SK-N-SH (cell line): ENCODE measurements around the gene FBXW9. TPM values are rescaled to one million over a fixed set of nuclear protein-coding genes. Genes with fewer than 3 reads are reported as not detected.

ENCODE experiments used
- CTCF ChIA-PET: fragments of 300-600, 350-600 bp; formaldehyde crosslinking; extraction: SDS; loops from one replicate; lab custom pipeline; 2021; lab: Yijun Ruan, JAX
- POLR2A ChIA-PET: fragments of 350-600 bp; sonication (Branson Sonifier 250); formaldehyde crosslinking; extraction: SDS; loops from one replicate; lab custom pipeline; 2020; ENCODE audit warnings: antibody characterized with exemption, inconsistent platforms; lab: Yijun Ruan, JAX
- DNase-seq: peaks from one replicate; pipeline ENCODE4 v3.0.0; 2012
- H2AFZ ChIP-seq: fragments of 200-600 bp; sonication (generic); 2 replicates; pipeline ENCODE4 v1.8.1; 2016; ENCODE audit warnings: antibody characterized with exemption, mild to moderate bottlenecking, low read depth
- H3F3A ChIP-seq: fragments of 200-600 bp; sonication (generic); replicated peaks from 2 replicates; pipeline ENCODE3; 2016; ENCODE audit warnings: antibody characterized with exemption, mild to moderate bottlenecking; ENCODE audit not compliant: insufficient read depth
- H3K27ac ChIP-seq, 2 experiments: fragments of 200-500 bp in 1 of 2; fragments of 200-600 bp in 1 of 2; sonication (Bioruptor generic) in 1 of 2; sonication (generic), shearing (Covaris generic) in 1 of 2; 2 replicates each; pipeline versions ENCODE4 v1.5.1 to v1.6.1; 2014 to 2016; ENCODE audit warnings: low read depth in 2 of 2, inconsistent platforms in 1 of 2, low read length in 1 of 2, mild to moderate bottlenecking in 1 of 2, mixed read lengths in 1 of 2
- H3K27me3 ChIP-seq: fragments of 200-600 bp; sonication (generic), shearing (Covaris generic); 2 replicates; pipeline ENCODE4 v1.6.1; 2016; ENCODE audit warnings: mixed run types; ENCODE audit not compliant: insufficient read depth
- H3K36me3 ChIP-seq, 2 experiments: fragments of 200-500 bp in 1 of 2; fragments of 200-600 bp in 1 of 2; sonication (Bioruptor generic) in 1 of 2; sonication (generic) in 1 of 2; replicated peaks in 1 of 2; 2 replicates each; pipeline versions ENCODE3 to v1.5.1; 2014 to 2016; ENCODE audit warnings: low read length in 1 of 2, mild to moderate bottlenecking in 1 of 2; ENCODE audit not compliant: insufficient read depth in 2 of 2, control insufficient read depth in 1 of 2
- H3K4me1 ChIP-seq, 2 experiments: fragments of 200-500 bp in 1 of 2; fragments of 200-600 bp in 1 of 2; sonication (Bioruptor generic) in 1 of 2; sonication (generic), shearing (Covaris generic) in 1 of 2; 2 replicates each; pipeline versions ENCODE4 v1.5.1 to v1.6.1; 2014 to 2016; ENCODE audit warnings: low read depth in 1 of 2, low read length in 1 of 2, mixed run types in 1 of 2; ENCODE audit not compliant: insufficient read depth in 2 of 2, control insufficient read depth in 1 of 2
- H3K4me2 ChIP-seq: fragments of 200-600 bp; sonication (generic), shearing (Covaris generic); 2 replicates; pipeline ENCODE4 v1.6.1; 2017; ENCODE audit warnings: mixed run types
- H3K4me3 ChIP-seq, 2 experiments: fragments of 200-500 bp in 1 of 2; fragments of 200-600 bp in 1 of 2; sonication (Bioruptor generic) in 1 of 2; sonication (generic), shearing (Covaris generic) in 1 of 2; 2 replicates each; pipeline versions ENCODE4 v1.5.1 to v1.8.1; 2014 to 2016; ENCODE audit warnings: low read depth in 2 of 2, inconsistent platforms in 1 of 2, low read length in 1 of 2, mild to moderate bottlenecking in 1 of 2, mixed read lengths in 1 of 2, moderate library complexity in 1 of 2
- H3K79me2 ChIP-seq: fragments of 200-600 bp; sonication (generic); 2 replicates; pipeline ENCODE4 v1.8.1; 2017; ENCODE audit warnings: mild to moderate bottlenecking; ENCODE audit not compliant: insufficient read depth
- H3K9ac ChIP-seq: fragments of 200-600 bp; sonication (generic); 2 replicates; pipeline ENCODE4 v1.6.1; 2017; ENCODE audit warnings: mixed run types
- H3K9me2 ChIP-seq: fragments of 200-600 bp; sonication (generic); 2 replicates; pipeline ENCODE4 v1.6.1; 2017; ENCODE audit warnings: mixed run types
- H3K9me3 ChIP-seq: fragments of 200-600 bp; sonication (generic); 2 replicates; pipeline ENCODE4 v1.6.1; 2017; ENCODE audit warnings: mixed run types, mild to moderate bottlenecking, moderate library complexity
- H4K20me1 ChIP-seq: fragments of 200-600 bp; sonication (generic); 2 replicates; pipeline ENCODE4 v1.6.1; 2017; ENCODE audit warnings: mild to moderate bottlenecking, mixed run types; ENCODE audit not compliant: insufficient read depth
- CTCF ChIP-seq: fragments of 200-600 bp; sonication (generic); IDR thresholded peaks from 2 replicates; pipeline ENCODE4 v1.6.1; 2017; ENCODE audit warnings: antibody characterized with exemption, mild to moderate bottlenecking, moderate library complexity
- ELF1 ChIP-seq: IDR thresholded peaks from 2 replicates; pipeline ENCODE4 v1.4.0; 2012
- EP300 ChIP-seq, 2 experiments: IDR thresholded peaks; 2 replicates each; pipeline versions ENCODE4 v1.4.0 to v1.6.1; 2012; ENCODE audit warnings: borderline replicate concordance in 1 of 2, low read depth in 1 of 2, low read length in 1 of 2
- EZH2phosphoT487 ChIP-seq: fragments of 200-600 bp; sonication (generic); IDR thresholded peaks from 2 replicates; pipeline ENCODE4 v1.6.1; 2017; ENCODE audit warnings: low read depth, mixed run types, mild to moderate bottlenecking, antibody characterized with exemption, moderate library complexity, borderline replicate concordance
- FOXJ3 ChIP-seq: sonication (generic); formaldehyde crosslinking; IDR thresholded peaks from 2 replicates; pipeline ENCODE4 v1.5.1; 2020; ENCODE audit warnings: mild to moderate bottlenecking, missing genetic modification reagents
- FOXM1 ChIP-seq: IDR thresholded peaks from 2 replicates; pipeline ENCODE4 v1.4.0; 2012; ENCODE audit warnings: low read depth, mild to moderate bottlenecking
- GABPA ChIP-seq: IDR thresholded peaks from 2 replicates; pipeline ENCODE4 v1.4.0; 2012; ENCODE audit warnings: low read depth, mild to moderate bottlenecking
- IRF3 ChIP-seq: fragments of 150-350 bp; IDR thresholded peaks from 2 replicates; pipeline ENCODE4 v1.6.1; 2016; ENCODE audit warnings: mild to moderate bottlenecking, low read depth, low read length
- JUND ChIP-seq: IDR thresholded peaks from 2 replicates; pipeline ENCODE4 v1.4.0; 2012
- MXI1 ChIP-seq: IDR thresholded peaks from 2 replicates; pipeline ENCODE4 v1.6.1; 2012; ENCODE audit warnings: mild to moderate bottlenecking, low read depth, low read length, improper control_type of control experiment
- NFIC ChIP-seq: IDR thresholded peaks from 2 replicates; pipeline ENCODE4 v1.4.0; 2012; ENCODE audit warnings: borderline replicate concordance
- NRF1 ChIP-seq: IDR thresholded peaks from 2 replicates; pipeline ENCODE4 v1.6.1; 2012; ENCODE audit warnings: low read depth, mild to moderate bottlenecking, low read length
- PBX3 ChIP-seq: IDR thresholded peaks from 2 replicates; pipeline ENCODE4; 2012
- RAD21 ChIP-seq: IDR thresholded peaks from 2 replicates; pipeline ENCODE4 v1.6.1; 2012; ENCODE audit warnings: mild to moderate bottlenecking, low read length
- RCOR1 ChIP-seq: fragments of 150-350 bp; IDR thresholded peaks from 2 replicates; pipeline ENCODE4 v1.6.1; 2017; ENCODE audit warnings: antibody characterized with exemption, low read length
- RFX5 ChIP-seq: IDR thresholded peaks from 2 replicates; pipeline ENCODE4 v1.6.1; 2012; ENCODE audit warnings: mild to moderate bottlenecking, improper control_type of control experiment, low read length
- SIN3A ChIP-seq: IDR thresholded peaks from 2 replicates; pipeline ENCODE4 v1.6.1; 2012; ENCODE audit warnings: low read depth, mild to moderate bottlenecking, low read length, moderate library complexity, borderline replicate concordance
- SMC3 ChIP-seq: IDR thresholded peaks from 2 replicates; pipeline ENCODE4 v1.6.1; 2012; ENCODE audit warnings: low read depth, low read length, improper control_type of control experiment
- TAF1 ChIP-seq: IDR thresholded peaks from 2 replicates; pipeline ENCODE4 v1.6.1; 2012; ENCODE audit warnings: low read depth, mild to moderate bottlenecking, low read length, moderate library complexity, borderline replicate concordance
- TCF12 ChIP-seq: IDR thresholded peaks from 2 replicates; pipeline ENCODE4 v1.4.0; 2012
- TEAD4 ChIP-seq: IDR thresholded peaks from 2 replicates; pipeline ENCODE4 v1.4.0; 2012; ENCODE audit warnings: mild to moderate bottlenecking, borderline replicate concordance; ENCODE audit not compliant: insufficient read depth
- USF1 ChIP-seq: IDR thresholded peaks from 2 replicates; pipeline ENCODE4 v1.4.0; 2012; ENCODE audit warnings: low read depth, borderline replicate concordance
- USF2 ChIP-seq: fragments of 150-350 bp; IDR thresholded peaks from 2 replicates; pipeline ENCODE4 v1.6.1; 2017; ENCODE audit warnings: antibody characterized with exemption, low read length, low read depth, borderline replicate concordance
- YY1 ChIP-seq: IDR thresholded peaks from 2 replicates; pipeline ENCODE4 v1.4.0; 2012; ENCODE audit warnings: low read depth, mild to moderate bottlenecking
- WGBS: methylation state at CpG from one replicate; pipeline ENCODE4 v1.1.6; 2017; ENCODE audit warnings: low lambda C conversion rate; 5-methylcytosine and 5-hydroxymethylcytosine counted together
- polyA plus RNA-seq, 3 experiments: library from polyadenylated mRNA; depleted of rRNA; stranded (reverse); fragments of >200 nt; gene quantifications; 2 replicates each; pipeline ENCODE4 v1.2.3, GENCODE V29; 2012

Gene FBXW9
- polyA plus RNA-seq (2012; rRNA removed), result 25.9 and 26.6 TPM in 2 replicates
- polyA plus RNA-seq (2012; cell fraction: cytosol; rRNA removed), result 9.6 and 15.9 TPM in 2 replicates
- polyA plus RNA-seq (2012; cell fraction: nucleus; rRNA removed), result 39.1 and 46.7 TPM in 2 replicates

- peak; percentile 97 for DNase-seq
- H2AFZ ChIP-seq, result peak within 1 kb of the TSS; percentile 89
- 11% methylated on average over 36 of the region's 59 CpGs for WGBS
- peak within 1 kb of the TSS; percentile 81 for H3K4me2 ChIP-seq
- H3K4me3 ChIP-seq, result peak within 1 kb of the TSS; percentile 81 to 89
- H3K36me3 ChIP-seq, result peaks cover 15 to 24% of the 10 kb centered on the region in 2 experiments
- H3K79me2 ChIP-seq, result no peaks in the 10 kb centered on the region; the same call in 1 of the 2 replicates
- no peaks in the 10 kb centered on the region for H3K9me3 ChIP-seq
- no peaks in the 10 kb centered on the region for H4K20me1 ChIP-seq
- peaks cover 33% of the 10 kb centered on the region for H3F3A ChIP-seq
- H3K27me3 ChIP-seq, result no peaks in the 10 kb centered on the region
- peak within 1 kb of the TSS; percentile 81 to 83 for H3K27ac ChIP-seq
- POLR2A ChIA-PET, result interaction anchor here (0.6 to 1.9 kb wide), 7 partner anchors 11 to 1322 kb away, joined by 3 to 5 read pairs (median 4); no protein-coding TSS in a partner anchor
- peaks cover 0 to 16% of the 10 kb centered on the region in 2 experiments; a peak in 2 of 4 replicates for H3K4me1 ChIP-seq
- H3K9me2 ChIP-seq, result no peaks in the 10 kb centered on the region
- peak within 1 kb of the TSS; percentile 68 for H3K9ac ChIP-seq
- CTCF ChIA-PET, result interaction anchor here (0.7 to 2.9 kb wide), 10 partner anchors 11 to 151 kb away, joined by 3 to 11 read pairs (median 4); no protein-coding TSS in a partner anchor
- TF ChIP-seq RAD21, result no peak
- TF ChIP-seq EP300 (IDR thresholded peaks at IDR 0.05; ENCODE audit: borderline replicate concordance in 1 of 2, low read depth in 1 of 2, low read length in 1 of 2), result no peak
- TF ChIP-seq TCF12, result no peak
- no peak for TF ChIP-seq TEAD4
- no peak for TF ChIP-seq RCOR1
- TF ChIP-seq SIN3A, result peak; percentile 89; the same call in 1 of the 2 replicates
- TF ChIP-seq CTCF, result no peak
- TF ChIP-seq PBX3, result peak; percentile 33
- peak; percentile 68; the same call in 1 of the 2 replicates for TF ChIP-seq TAF1
- peak; percentile 97 for TF ChIP-seq GABPA
- TF ChIP-seq USF2, result 0 out of 2 replicates have a peak, but pooled peaks have one; percentile 3
- TF ChIP-seq ELF1, result peak; percentile 93
- no peak for TF ChIP-seq RFX5
- TF ChIP-seq FOXJ3 (CRISPR knock-in tag), result no peak
- no peak for TF ChIP-seq IRF3
- TF ChIP-seq USF1, result no peak
- TF ChIP-seq FOXM1, result no peak
- no peak for TF ChIP-seq SMC3
- no peak for TF ChIP-seq NFIC
- no peak for TF ChIP-seq EZH2phosphoT487
- peak; percentile 45; the same call in 1 of the 2 replicates for TF ChIP-seq JUND
- peak; percentile 97 for TF ChIP-seq MXI1
- 0 out of 2 replicates have a peak, but pooled peaks have one; percentile 35 for TF ChIP-seq YY1
- no peak for TF ChIP-seq NRF1
These were observed at the start of gene FBXW9 for GRCh38 chr19:12696366-12697335. TSS of gene FBXW9 (minus strand) at chr19:12696631. CDS start at chr19:12696581, 50 bp downstream.
